K562 (cell line): Measurements from ENCODE around the gene MTG2. TPM values are rescaled to one million over a fixed set of nuclear protein-coding genes. Genes with fewer than 3 reads are reported as not detected.

Experiments used
- ATAC-seq: fragments of 200-7000 bp; cut with Tn5 transposase; 3 replicates; pipeline ENCODE4 v1.9.1; 2020; ENCODE audit warnings: moderate library complexity
- BruUV-seq: library from RNA; stranded (reverse); fragments of 400-500 nt; replicated peaks from 2 replicates; lab custom pipeline; 2021; lab: Mats Ljungman, UMichigan
- CTCF ChIA-PET: fragments of 300-600 bp; formaldehyde crosslinking; extraction: SDS; loops from one replicate; lab custom pipeline; 2021; ENCODE audit warnings: low intra/inter-chr PET ratio; lab: Yijun Ruan, JAX
- POLR2A ChIA-PET: fragments of 300-600, 350-650 bp; sonication (Branson Sonifier 250); formaldehyde crosslinking; extraction: SDS; loops from one replicate; lab custom pipeline; 2021; ENCODE audit warnings: antibody characterized with exemption, inconsistent platforms; lab: Yijun Ruan, JAX
- DNase-seq, 4 experiments: peaks; one replicate each; pipeline versions ENCODE4 v3.0.0 to v3.0.0-alpha.2; 2011 to 2018; ENCODE audit warnings: low spot score in 3 of 4, mixed read lengths in 3 of 4; ENCODE audit errors: extremely low read depth in 1 of 4
- FAIRE-seq: peaks from 2 replicates; lab custom pipeline; 2011; peaks lifted over from hg19 to GRCh38; lab: Jason Lieb, UNC
- H2AFZ ChIP-seq: 2 replicates; pipeline ENCODE4 v1.6.0; 2011; ENCODE audit warnings: low read depth, low read length, control low read depth, inconsistent platforms
- H3K27ac ChIP-seq: fragments of 200-600 bp; 3 replicates; pipeline ENCODE4 v1.8.0; 2011; ENCODE audit warnings: low read depth, mild to moderate bottlenecking, control low read depth, inconsistent platforms, low read length, moderate library complexity, mixed read lengths; ENCODE audit errors: extremely low read depth
- H3K27me3 ChIP-seq, 2 experiments: fragments of 300-600 bp in 1 of 2; 2 replicates in 1 of 2; 3 replicates in 1 of 2; pipeline versions ENCODE4 v1.6.0 to v1.8.0; 2011; ENCODE audit warnings: inconsistent platforms in 2 of 2, low read length in 2 of 2, mild to moderate bottlenecking in 1 of 2, mixed read lengths in 1 of 2, moderate library complexity in 1 of 2; ENCODE audit not compliant: control insufficient read depth in 2 of 2, insufficient read depth in 2 of 2
- H3K36me3 ChIP-seq: fragments of 300-600 bp; 3 replicates; pipeline ENCODE4 v1.8.0; 2011; ENCODE audit warnings: mild to moderate bottlenecking, low read length, inconsistent platforms; ENCODE audit not compliant: control insufficient read depth, insufficient read depth
- H3K4me1 ChIP-seq, 2 experiments: fragments of 200-600 bp in 1 of 2; replicated peaks in 1 of 2; 2 replicates in 1 of 2; 3 replicates in 1 of 2; pipeline versions ENCODE4 v1.5.1 to v1.8.0; 2011; ENCODE audit warnings: inconsistent platforms in 2 of 2, low read length in 2 of 2, mild to moderate bottlenecking in 1 of 2, mixed read lengths in 1 of 2, moderate library complexity in 1 of 2; ENCODE audit not compliant: control insufficient read depth in 2 of 2, insufficient read depth in 2 of 2
- H3K4me2 ChIP-seq: 2 replicates; pipeline ENCODE4 v1.6.1; 2011; ENCODE audit warnings: low read length, control low read depth, inconsistent platforms, mixed read lengths; ENCODE audit not compliant: insufficient read depth
- H3K4me3 ChIP-seq: fragments of 200-600 bp; sonication (generic), shearing (Covaris generic); 2 replicates; pipeline ENCODE4 v1.5.1; 2016; ENCODE audit warnings: control low read depth, inconsistent platforms
- H3K79me2 ChIP-seq: fragments of 200-600 bp; 3 replicates; pipeline ENCODE4 v1.8.0; 2011; ENCODE audit warnings: low read length, inconsistent platforms; ENCODE audit not compliant: control insufficient read depth, insufficient read depth
- H3K9ac ChIP-seq, 2 experiments: 2 replicates each; pipeline versions ENCODE4 v1.6.0 to v1.6.1; 2011; ENCODE audit warnings: low read depth in 2 of 2, low read length in 2 of 2, control low read depth in 1 of 2, inconsistent platforms in 1 of 2, mild to moderate bottlenecking in 1 of 2, mixed read lengths in 1 of 2; ENCODE audit not compliant: insufficient read depth in 1 of 2
- H3K9me1 ChIP-seq: one replicate; pipeline ENCODE4 v1.6.0; 2011; ENCODE audit warnings: inconsistent platforms, mild to moderate bottlenecking, low read length, moderate library complexity; ENCODE audit not compliant: control insufficient read depth, insufficient read depth
- H3K9me3 ChIP-seq: replicated peaks from 2 replicates; pipeline ENCODE4 v1.5.1; 2011; ENCODE audit warnings: low read depth, low read length, inconsistent platforms; ENCODE audit not compliant: control insufficient read depth, insufficient read depth
- H4K20me1 ChIP-seq: replicated peaks from 2 replicates; pipeline ENCODE4 v1.6.1; 2011; ENCODE audit warnings: low read length, inconsistent platforms, mixed read lengths; ENCODE audit not compliant: control insufficient read depth, insufficient read depth
- DIDO1 ChIP-seq: fragments of 450-650 bp; IDR thresholded peaks from 2 replicates; pipeline ENCODE4 v1.6.1; 2016; ENCODE audit warnings: low read depth, missing biosample characterization, missing genetic modification characterization
- RNF2 ChIP-seq: sonication (generic); IDR thresholded peaks from 2 replicates; pipeline ENCODE4 v1.6.1; 2016
- SP1 ChIP-seq: sonication (generic); formaldehyde crosslinking; IDR thresholded peaks from 2 replicates; pipeline ENCODE4 v1.8.1; 2022; ENCODE audit warnings: mild to moderate bottlenecking, missing genetic modification reagents
- ZNF134 ChIP-seq: fragments of 250-450 bp; sonication (Bioruptor Pico); conservative IDR thresholded peaks from 2 replicates; pipeline ENCODE4 v1.4.0; 2020
- ZNF444 ChIP-seq: fragments of 250-450 bp; sonication (Bioruptor Pico); IDR thresholded peaks from 2 replicates; pipeline ENCODE4 v1.4.0; 2020; ENCODE audit warnings: mild to moderate bottlenecking, moderate library complexity
- ZNF696 ChIP-seq: fragments of 250-450 bp; sonication (Bioruptor Pico); conservative IDR thresholded peaks from 2 replicates; pipeline ENCODE4 v1.4.0; 2020; ENCODE audit warnings: mild to moderate bottlenecking, moderate library complexity
- WGBS: fragments of 100-300 bp; shearing (Covaris generic); methylation state at CpG from one replicate; pipeline ENCODE4 v1.1.6; 2016; ENCODE audit warnings: low coverage, mixed read lengths; ENCODE audit not compliant: insufficient coverage; ENCODE audit errors: missing lambda C conversion rate; 5-methylcytosine and 5-hydroxymethylcytosine counted together
- in situ Hi-C: fragments of 300-500 bp; cut with MboI; formaldehyde crosslinking; loops from 4 replicates; pipeline ENCODE4 v1.15.0; 2018; ENCODE audit warnings: inconsistent platforms, mixed read lengths
- intact Hi-C: fragments of 100-400 bp; cut with micrococcal nuclease; formaldehyde crosslinking; loops from 2 replicates; pipeline ENCODE4 v1.14.2; 2022
- polyA plus RNA-seq, 8 experiments: library from polyadenylated mRNA; depleted of rRNA in 4 of 8; stranded (reverse) in 5 of 8; unstranded in 3 of 8; fragments of >200 nt; fragmentation: Nextera tagmentation in 2 of 8; fragmentation: Illumina TruSeq in 1 of 8; extraction: Ambion mirVana in 2 of 8; extraction: Trizol in 1 of 8; gene quantifications; 2 replicates each; pipeline versions ENCODE4 v1.2.1 to v1.2.3, GENCODE V29; 2011 to 2014; ENCODE audit warnings: inconsistent platforms in 1 of 8, missing spikeins in 1 of 8
- total RNA-seq, 7 experiments: library from RNA; depleted of rRNA in 6 of 7; stranded (reverse); fragments of >200 nt in 6 of 7; fragmentation: Illumina TruSeq in 2 of 7; extraction: Trizol in 2 of 7; gene quantifications; 2 replicates each; pipeline versions ENCODE4 v1.2.1 to v1.2.3, GENCODE V29; 2011 to 2021; ENCODE audit warnings: low replicate concordance in 1 of 7
- TF ChIP-seq, protein P1 (sequence below): fragments of 450-650 bp; formaldehyde crosslinking; conservative IDR thresholded peaks from 2 replicates; pipeline ENCODE4 v1.4.0; 2022; ENCODE audit warnings: mild to moderate bottlenecking, missing genetic modification characterization

Gene MTG2
- total and polyA plus RNA-seq, 9 of the 15 experiments (the other 6 are each of a cell fraction or from before 2014, with no cell fraction given): 8.7 to 67.5 (median 44.5) TPM

DNA sequence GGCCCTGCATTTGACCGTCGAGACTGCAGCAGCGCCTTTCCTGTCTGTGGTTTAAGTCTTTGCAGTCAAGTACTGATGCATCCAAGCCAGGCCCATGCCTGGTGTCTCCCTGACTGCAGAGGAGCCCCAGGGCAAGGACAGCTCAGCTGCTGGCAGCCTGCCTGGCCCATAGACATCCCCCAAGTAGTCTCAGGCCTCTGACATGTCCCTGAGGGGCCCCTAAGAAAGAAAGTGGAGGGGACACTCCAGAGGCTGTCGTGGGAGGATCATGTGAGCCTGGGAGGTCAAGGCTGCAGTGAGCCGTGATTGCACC lies 19.2 kb downstream of the MTG2 start:
- peak overlapping the region in 1 of 2 experiments; percentile 9; a peak in 1 of 4 replicates for H3K9ac ChIP-seq
- H2AFZ ChIP-seq: no peak overlapping the region
- H3K4me3 ChIP-seq: no peak overlapping the region
- H3K4me2 ChIP-seq: no peak overlapping the region
- DNase-seq (no peak), ATAC-seq (no peak), FAIRE-seq (no peak)
- in situ Hi-C loops (no loop called here), intact Hi-C loops (no loop called here)
- TF ChIP-seq ZNF696 (CRISPR knock-in tag) (no peak), DIDO1 (tag) (no peak), RNF2 (no peak), SP1 (CRISPR knock-in tag) (no peak), ZNF444 (no peak), ZNF134 (CRISPR knock-in tag) (no peak)
- TF ChIP-seq, protein P1, sequence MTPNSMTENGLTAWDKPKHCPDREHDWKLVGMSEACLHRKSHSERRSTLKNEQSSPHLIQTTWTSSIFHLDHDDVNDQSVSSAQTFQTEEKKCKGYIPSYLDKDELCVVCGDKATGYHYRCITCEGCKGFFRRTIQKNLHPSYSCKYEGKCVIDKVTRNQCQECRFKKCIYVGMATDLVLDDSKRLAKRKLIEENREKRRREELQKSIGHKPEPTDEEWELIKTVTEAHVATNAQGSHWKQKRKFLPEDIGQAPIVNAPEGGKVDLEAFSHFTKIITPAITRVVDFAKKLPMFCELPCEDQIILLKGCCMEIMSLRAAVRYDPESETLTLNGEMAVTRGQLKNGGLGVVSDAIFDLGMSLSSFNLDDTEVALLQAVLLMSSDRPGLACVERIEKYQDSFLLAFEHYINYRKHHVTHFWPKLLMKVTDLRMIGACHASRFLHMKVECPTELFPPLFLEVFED: no peak
- no peaks in the 10 kb centered on the region for H4K20me1 ChIP-seq
- H3K9me1 ChIP-seq: no peaks in the 10 kb centered on the region
- ChIA-PET CTCF (no interaction called here), POLR2A (no interaction called here)
- peaks cover 0 to 10% of the 10 kb centered on the region in 2 experiments; a peak in 1 of 5 replicates for H3K4me1 ChIP-seq
- peaks cover 58% of the 10 kb centered on the region; the same call in 2 of the 3 replicates for H3K36me3 ChIP-seq
- H3K27ac ChIP-seq: no peak overlapping the region
- no peaks in the 10 kb centered on the region for H3K27me3 ChIP-seq
- 88% methylated on average over 5 of the region's 5 CpGs for WGBS
- no TSS peak for BruUV-seq
- no peaks in the 10 kb centered on the region for H3K9me3 ChIP-seq
- no peaks in the 10 kb centered on the region for H3K79me2 ChIP-seq
